Gastrocnemius medialis (tissue), 4 donors: Measurements from ENCODE around the gene NAB2. TPM values are rescaled to one million over a fixed set of nuclear protein-coding genes. Genes with fewer than 3 reads are reported as not detected.

Experiments
- ATAC-seq, 2 donors: fragments of 150-250 bp; one replicate each; pipeline ENCODE4 v1.9.1; 2016
- DNase-seq, 2 donors: peaks; one replicate each; pipeline ENCODE4 v3.0.0-alpha.2; 2019
- H3K27ac ChIP-seq, 4 donors: fragments of 200-600 bp; sonication (generic); 1 replicate in 1 of 4; 2 replicates in 3 of 4; pipeline ENCODE4 v1.5.1; 2016 to 2018; ENCODE audit warnings: mild to moderate bottlenecking in 2 of 4, moderate library complexity in 1 of 4
- H3K27me3 ChIP-seq, 3 donors: fragments of 200-600 bp; sonication (generic) in 2 of 3; 1 replicate in 1 of 3; 2 replicates in 2 of 3; pipeline versions ENCODE4 v1.5.1 to v1.6.0; 2016 to 2019; ENCODE audit warnings: mild to moderate bottlenecking in 1 of 3, moderate library complexity in 1 of 3
- H3K36me3 ChIP-seq, 2 donors: fragments of 200-600 bp; sonication (generic) in 1 of 2; one replicate each; pipeline ENCODE4 v1.5.1; 2017 to 2018
- H3K4me1 ChIP-seq, 2 donors: fragments of 200-600 bp; sonication (generic) in 1 of 2; one replicate each; pipeline ENCODE4 v1.5.1; 2016 to 2017; ENCODE audit warnings: mild to moderate bottlenecking in 2 of 2
- H3K4me3 ChIP-seq, 4 donors: fragments of 200-600 bp; sonication (generic) in 3 of 4; 1 replicate in 1 of 4; 2 replicates in 3 of 4; pipeline ENCODE4 v1.5.1; 2016 to 2019; ENCODE audit warnings: mild to moderate bottlenecking in 2 of 4
- H3K9me3 ChIP-seq, 3 donors: fragments of 200-600 bp; sonication (generic) in 2 of 3; 1 replicate in 1 of 3; 2 replicates in 2 of 3; pipeline ENCODE4 v1.5.1; 2016 to 2019
- POLR2A ChIP-seq, 2 donors: fragments of 450-650 bp; IDR thresholded peaks; one replicate each; pipeline ENCODE4 v1.6.1; 2017; ENCODE audit warnings: antibody characterized with exemption in 2 of 2, mild to moderate bottlenecking in 2 of 2, moderate library complexity in 2 of 2
- in situ Hi-C, 4 donors: fragments of 200-750 bp; cut with MboI; loops; one replicate each; pipeline versions ENCODE4 v1.15.0 to v1.8.0; 2017; ENCODE audit warnings: low sequenced_read_pairs in 4 of 4
- intact Hi-C: fragments of 100-400 bp; cut with DNase I; formaldehyde crosslinking; loops from one replicate; pipeline ENCODE4 v1.15.1; 2023; ENCODE audit warnings: low total_unique reads
- total RNA-seq, 4 donors: library from RNA; depleted of rRNA; stranded (reverse); fragments of >200 nt; gene quantifications; one replicate each; pipeline versions ENCODE4 v1.1.0 to v1.2.3, GENCODE V29; 2016
- TF ChIP-seq, protein P1 (sequence below), 5 experiments: fragments of 450-650 bp in 3 of 5; fragments of 200-600 bp in 2 of 5; sonication (generic) in 2 of 5; IDR thresholded peaks in 4 of 5; conservative IDR thresholded peaks in 1 of 5; 1 replicate in 4 of 5; 2 replicates in 1 of 5; pipeline ENCODE4 v1.5.1; 2016 to 2019; ENCODE audit warnings: antibody characterized with exemption in 5 of 5, mild to moderate bottlenecking in 3 of 5, moderate library complexity in 3 of 5

Gene NAB2
- total RNA-seq, 4 donors from 2014 or later = 4.8 to 9.5 (median 5.5) TPM

DNA sequence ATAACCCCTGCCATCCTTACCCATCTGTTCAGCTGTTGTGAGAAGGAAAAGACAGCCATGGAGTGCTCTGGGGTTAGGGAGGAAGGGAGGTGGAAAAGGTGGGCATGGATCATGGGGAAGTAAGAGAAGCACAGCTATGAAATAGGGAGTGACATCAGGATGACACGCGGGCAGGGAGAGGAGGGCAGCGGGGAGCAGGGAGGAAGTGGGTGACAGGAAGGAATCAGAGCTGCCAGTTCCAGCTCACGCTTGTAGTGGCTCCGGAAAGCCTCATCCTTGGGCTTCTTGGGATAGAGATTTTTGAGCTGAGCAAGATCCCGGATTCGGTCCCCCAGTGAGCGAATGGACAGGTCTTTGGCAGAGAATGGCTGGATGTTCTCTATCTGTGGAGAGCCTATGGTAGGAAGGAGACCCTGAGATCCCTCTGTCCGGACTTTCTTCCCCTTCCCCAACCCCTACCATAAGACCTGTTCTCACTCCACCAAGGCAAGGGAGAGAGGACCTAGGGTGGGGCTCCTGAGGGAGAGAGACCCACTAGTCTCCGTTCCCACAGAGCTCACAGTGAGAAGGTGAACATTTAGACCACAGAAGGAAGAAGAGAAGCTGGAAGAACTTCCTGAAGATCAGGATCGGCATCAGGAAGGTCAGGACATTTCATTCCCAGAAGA is 10.3 kb downstream of the NAB2 start:
- H3K9me3 ChIP-seq = no peaks in the 10 kb centered on the region
- ATAC-seq (no peak), DNase-seq (no peak)
- peaks cover 0 to 4% of the 10 kb centered on the region in 2 donors for H3K4me1 ChIP-seq
- H3K27ac ChIP-seq = no peak overlapping the region
- peaks cover 0 to 4% of the 10 kb centered on the region in 2 donors for H3K36me3 ChIP-seq
- TF ChIP-seq POLR2A (IDR thresholded peaks at IDR 0.05) = no peak
- TF ChIP-seq, protein P1, sequence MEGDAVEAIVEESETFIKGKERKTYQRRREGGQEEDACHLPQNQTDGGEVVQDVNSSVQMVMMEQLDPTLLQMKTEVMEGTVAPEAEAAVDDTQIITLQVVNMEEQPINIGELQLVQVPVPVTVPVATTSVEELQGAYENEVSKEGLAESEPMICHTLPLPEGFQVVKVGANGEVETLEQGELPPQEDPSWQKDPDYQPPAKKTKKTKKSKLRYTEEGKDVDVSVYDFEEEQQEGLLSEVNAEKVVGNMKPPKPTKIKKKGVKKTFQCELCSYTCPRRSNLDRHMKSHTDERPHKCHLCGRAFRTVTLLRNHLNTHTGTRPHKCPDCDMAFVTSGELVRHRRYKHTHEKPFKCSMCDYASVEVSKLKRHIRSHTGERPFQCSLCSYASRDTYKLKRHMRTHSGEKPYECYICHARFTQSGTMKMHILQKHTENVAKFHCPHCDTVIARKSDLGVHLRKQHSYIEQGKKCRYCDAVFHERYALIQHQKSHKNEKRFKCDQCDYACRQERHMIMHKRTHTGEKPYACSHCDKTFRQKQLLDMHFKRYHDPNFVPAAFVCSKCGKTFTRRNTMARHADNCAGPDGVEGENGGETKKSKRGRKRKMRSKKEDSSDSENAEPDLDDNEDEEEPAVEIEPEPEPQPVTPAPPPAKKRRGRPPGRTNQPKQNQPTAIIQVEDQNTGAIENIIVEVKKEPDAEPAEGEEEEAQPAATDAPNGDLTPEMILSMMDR (IDR thresholded peaks at IDR 0.05 in 4 of 5, conservative IDR thresholded peaks at IDR 0.05 in 1 of 5) = no peak
- in situ Hi-C loops (no loop called here), intact Hi-C loops (no loop called here)
- H3K27me3 ChIP-seq = no peaks in the 10 kb centered on the region
- H3K4me3 ChIP-seq = no peak overlapping the region

DNA sequence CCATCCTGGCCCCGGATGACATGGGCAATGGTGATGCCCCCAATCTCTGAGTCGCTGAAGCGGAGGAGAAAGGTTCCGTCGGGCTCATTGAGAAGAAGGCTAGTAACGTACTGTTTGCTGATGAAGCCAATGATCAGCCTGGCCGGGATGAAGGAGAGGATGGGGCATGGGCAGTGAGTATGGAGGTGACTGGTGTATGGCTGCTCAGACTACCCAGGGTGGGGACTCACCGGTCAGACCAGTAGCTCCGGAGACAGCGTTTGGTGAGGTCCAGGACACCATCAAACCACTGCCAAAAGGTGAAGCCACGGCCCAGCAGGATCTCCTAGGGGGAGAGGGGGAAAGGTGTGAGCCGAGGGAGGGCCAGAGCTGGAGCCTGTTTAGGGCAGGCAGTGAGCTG is 10.9 kb downstream of the NAB2 start:
- in situ Hi-C loops = no loop called here
- H3K4me3 ChIP-seq = no peak overlapping the region
- ATAC-seq (no peak), DNase-seq (no peak)
- no peaks in the 10 kb centered on the region for H3K4me1 ChIP-seq
- TF ChIP-seq POLR2A (IDR thresholded peaks at IDR 0.05) = no peak
- H3K27ac ChIP-seq = no peak overlapping the region
- H3K9me3 ChIP-seq = no peaks in the 10 kb centered on the region
- no peaks in the 10 kb centered on the region for H3K27me3 ChIP-seq
- H3K36me3 ChIP-seq = peaks cover 0 to 2% of the 10 kb centered on the region in 2 donors
- intact Hi-C loops = no loop called here

DNA sequence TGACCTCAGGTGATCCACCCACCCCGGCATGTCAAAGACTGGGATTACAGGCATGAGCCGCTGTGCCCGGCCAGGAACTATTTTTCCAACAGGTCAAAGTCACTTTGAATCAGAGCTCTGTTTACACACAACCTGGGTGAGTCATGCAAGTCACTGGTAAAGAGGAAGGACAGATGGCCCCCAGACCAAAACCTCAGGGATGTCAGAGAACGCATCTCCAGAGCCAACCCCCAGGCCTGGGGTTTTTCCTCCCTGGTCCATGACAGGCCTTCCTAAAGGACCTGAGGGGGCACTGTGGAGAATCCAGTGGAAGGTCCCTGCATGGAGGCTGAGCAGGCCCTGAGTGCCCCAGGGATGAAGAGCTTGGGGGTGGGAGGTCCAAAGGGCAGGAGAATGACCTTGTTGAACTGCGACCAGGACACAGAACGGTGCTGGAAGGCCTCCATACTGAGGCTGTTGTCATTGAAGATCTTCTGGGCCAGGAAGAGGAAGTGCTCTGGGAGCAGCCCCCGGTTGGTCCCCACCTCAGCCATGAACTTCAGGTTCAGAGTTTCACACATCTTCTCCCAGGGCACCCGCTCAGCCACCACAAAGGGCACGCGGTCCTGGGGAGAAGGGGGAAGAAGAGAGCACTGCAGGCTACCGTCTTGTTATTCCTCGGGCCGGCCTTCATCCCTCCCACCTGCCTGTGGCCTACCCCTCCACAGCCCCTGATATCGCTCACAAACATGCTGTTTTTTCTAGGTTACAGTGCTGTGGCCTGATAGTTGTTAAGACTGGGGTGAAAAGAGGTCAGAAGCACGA is 13.2 kb downstream of the NAB2 start:
- in situ Hi-C loops (no loop called here), intact Hi-C loops (no loop called here)
- H3K27me3 ChIP-seq = no peaks in the 10 kb centered on the region
- no peaks in the 10 kb centered on the region for H3K4me1 ChIP-seq
- TF ChIP-seq, protein P1 (IDR thresholded peaks at IDR 0.05 in 4 of 5, conservative IDR thresholded peaks at IDR 0.05 in 1 of 5) = no peak
- TF ChIP-seq POLR2A (IDR thresholded peaks at IDR 0.05) = no peak
- H3K9me3 ChIP-seq = no peaks in the 10 kb centered on the region
- no peak overlapping the region for H3K4me3 ChIP-seq
- H3K27ac ChIP-seq = no peak overlapping the region
- no peaks in the 10 kb centered on the region for H3K36me3 ChIP-seq
- no peak for ATAC-seq
- DNase-seq = no peak

DNA sequence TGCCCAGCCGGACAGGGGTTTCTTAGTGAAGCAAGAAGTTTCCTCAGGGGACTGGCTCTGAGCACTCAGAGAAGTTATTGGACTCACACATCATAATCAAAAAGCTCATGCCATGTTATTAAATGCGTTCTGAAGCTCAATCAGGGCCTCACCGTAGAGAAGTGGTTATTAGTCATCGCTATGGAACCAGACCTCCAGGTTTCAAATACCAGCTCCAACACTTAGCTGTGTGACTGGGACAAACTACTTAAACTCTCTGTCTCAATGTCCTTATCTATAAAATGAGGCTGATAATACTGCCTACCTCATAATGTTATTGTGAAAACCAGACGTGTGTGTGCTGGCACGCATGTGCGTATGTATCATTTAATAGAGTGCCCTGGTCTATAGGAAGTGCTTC is 14.9 kb downstream of the NAB2 start:
- Histone ChIP-seq H3K36me3 (no peaks in the 10 kb centered on the region), H3K27ac (no peak overlapping the region), H3K27me3 (no peaks in the 10 kb centered on the region), H3K4me1 (no peaks in the 10 kb centered on the region), H3K4me3 (no peak overlapping the region), H3K9me3 (no peaks in the 10 kb centered on the region)
- TF ChIP-seq POLR2A (IDR thresholded peaks at IDR 0.05) = no peak
- TF ChIP-seq, protein P1 (IDR thresholded peaks at IDR 0.05 in 4 of 5, conservative IDR thresholded peaks at IDR 0.05 in 1 of 5) = no peak
- DNase-seq (no peak), ATAC-seq (no peak)
- in situ Hi-C loops = no loop called here
- intact Hi-C loops = no loop called here

DNA sequence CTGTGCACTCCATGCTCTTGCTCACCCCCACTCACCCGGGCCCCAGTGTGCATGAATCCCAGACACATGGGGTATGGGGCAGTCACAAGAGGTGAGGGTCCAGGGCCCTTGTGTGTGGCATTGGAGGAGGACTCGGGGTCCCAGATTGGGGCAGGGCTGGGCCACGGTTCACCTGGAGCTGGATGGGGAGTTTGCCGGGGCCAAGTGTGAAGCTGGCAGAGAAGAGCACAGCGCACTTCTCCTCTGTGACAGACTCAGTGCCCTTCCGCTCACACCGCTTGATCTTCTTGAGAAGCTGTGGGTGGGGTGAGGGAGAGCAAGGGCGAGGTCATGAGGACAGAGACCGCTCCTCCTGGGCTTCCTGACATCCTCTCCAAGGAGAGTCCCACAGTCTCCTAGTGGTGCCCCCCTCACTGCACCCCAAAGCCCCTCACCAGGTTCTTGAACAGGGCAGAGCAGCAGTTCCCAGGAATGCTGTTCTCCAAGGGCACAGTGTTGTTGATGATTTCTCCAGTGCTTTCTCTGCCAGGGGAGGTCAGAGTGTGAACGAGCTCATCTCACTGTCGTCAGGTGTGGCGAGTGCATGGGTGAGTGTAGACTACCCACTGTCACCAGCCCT is 15.5 kb downstream of the NAB2 start:
- in situ Hi-C loops (no loop called here), intact Hi-C loops (no loop called here)
- H3K27ac ChIP-seq = no peak overlapping the region
- H3K9me3 ChIP-seq = no peaks in the 10 kb centered on the region
- TF ChIP-seq, protein P1 (IDR thresholded peaks at IDR 0.05 in 4 of 5, conservative IDR thresholded peaks at IDR 0.05 in 1 of 5) = no peak
- TF ChIP-seq POLR2A (IDR thresholded peaks at IDR 0.05) = no peak
- no peak for DNase-seq
- ATAC-seq = no peak
- H3K4me1 ChIP-seq = peaks cover 0 to 3% of the 10 kb centered on the region in 2 donors
- no peaks in the 10 kb centered on the region for H3K27me3 ChIP-seq
- H3K36me3 ChIP-seq = no peaks in the 10 kb centered on the region
- no peak overlapping the region for H3K4me3 ChIP-seq
